IPS-15b (cell line): ENCODE results near the gene KIF4A.

Experiments used
- H3K27me3 ChIP-seq: one replicate; pipeline ENCODE4 v1.6.1; 2013; ENCODE audit warnings: low read length; ENCODE audit not compliant: control insufficient read depth, insufficient read depth
- H3K36me3 ChIP-seq: one replicate; pipeline ENCODE4 v1.6.1; 2013; ENCODE audit warnings: low read length; ENCODE audit not compliant: control insufficient read depth, insufficient read depth
- H3K4me1 ChIP-seq: one replicate; pipeline ENCODE4 v1.6.1; 2013; ENCODE audit warnings: mild to moderate bottlenecking, low read length; ENCODE audit not compliant: control insufficient read depth, insufficient read depth
- H3K4me3 ChIP-seq: one replicate; pipeline ENCODE4 v1.5.1; 2013; ENCODE audit warnings: low read depth, low read length
- H3K9ac ChIP-seq: one replicate; pipeline ENCODE4 v1.6.1; 2013; ENCODE audit warnings: low read depth, mild to moderate bottlenecking, low read length
- H3K9me3 ChIP-seq: one replicate; pipeline ENCODE4 v1.6.1; 2013; ENCODE audit warnings: mild to moderate bottlenecking, low read length; ENCODE audit not compliant: control insufficient read depth, insufficient read depth

KIF4A gene

DNA sequence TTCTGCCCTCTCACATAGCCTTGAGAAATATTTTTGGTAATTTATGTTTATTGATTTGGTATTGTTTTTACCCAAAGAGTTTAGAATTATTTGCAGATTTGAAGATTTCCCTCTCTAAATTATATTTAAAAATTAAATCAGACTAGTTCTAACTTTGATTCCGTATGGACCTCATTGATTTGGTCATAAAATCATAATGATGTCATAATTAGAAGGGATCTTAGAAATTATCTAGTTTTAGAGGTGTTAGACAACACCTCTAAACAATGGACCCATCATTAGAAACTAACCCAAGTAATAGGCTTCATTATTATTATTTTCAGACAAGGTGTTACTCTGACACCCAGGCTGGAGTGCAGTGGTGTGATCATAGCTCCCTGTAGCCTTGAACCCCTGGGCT lies 178.8 kb downstream of the KIF4A start:
- Histone ChIP-seq H3K9me3 (no peaks in the 10 kb centered on the region), H3K27me3 (no peaks in the 10 kb centered on the region)

More for the DNA sequence above, 178.8 kb downstream of the KIF4A start:
- H3K4me1 ChIP-seq, result no peaks in the 10 kb centered on the region
- no peak overlapping the region for H3K4me3 ChIP-seq
- H3K36me3 ChIP-seq, result no peaks in the 10 kb centered on the region
- H3K9ac ChIP-seq, result no peak overlapping the region
